Measurements from ENCODE around the gene GREB1L. TPM values are rescaled to one million over a fixed set of nuclear protein-coding genes. Genes with fewer than 3 reads are reported as not detected.
"Not testable (repeated sequence)": the region's sequence is repeated elsewhere in the genome, so short reads cannot be mapped to it uniquely, and the experiment has no call there.

GREB1L gene
- total RNA-seq, result not detected

DNA sequence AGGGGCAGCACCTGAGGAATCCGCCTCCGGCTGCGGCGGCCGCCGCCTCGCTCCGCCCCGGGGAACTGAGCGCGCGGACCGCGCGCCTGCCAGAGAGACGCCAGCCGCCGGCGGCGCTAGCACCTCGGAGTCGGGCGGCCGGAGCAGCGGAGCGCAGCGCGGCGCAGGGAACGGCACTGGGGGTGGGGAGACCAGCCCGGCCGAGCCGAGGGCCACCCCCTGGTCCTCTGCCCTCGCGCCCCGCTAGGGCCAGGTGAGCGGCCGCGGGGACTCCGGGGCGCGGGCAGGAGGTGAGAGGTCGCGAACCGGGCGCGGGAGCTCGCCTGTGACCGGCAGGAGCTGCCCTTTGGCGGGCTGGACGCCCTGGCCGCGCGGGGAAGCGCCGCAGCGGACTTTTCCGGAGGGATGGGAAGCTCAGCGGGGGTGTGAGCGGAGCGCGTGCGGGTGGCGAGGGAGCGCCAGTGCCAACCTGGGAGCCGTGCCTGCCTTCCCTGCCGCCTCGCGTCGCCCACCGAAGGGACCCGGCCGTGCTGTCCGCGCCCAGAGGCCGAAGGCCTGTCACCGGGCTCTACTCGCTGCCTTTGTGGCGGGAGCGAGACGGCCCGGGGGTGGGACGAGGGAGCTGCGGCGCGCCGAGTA is at the start of gene GREB1L:
GREB1L (plus strand) TSS at position 92 of the 639 bp plus-strand sequence. CDS start 141,287 bp downstream, outside the sequence.
- DNase-seq (ENCODE audit: low spot score) (no peak), ATAC-seq (peak in 1 of 2 donors; percentile 57)
- Mint-ChIP-seq H3K4me1 (ENCODE audit: low read depth in 2 of 2) (peaks cover 0 to 3% of the 10 kb centered on the region in 2 donors), H3K27me3 (peaks cover 33 to 48% of the 10 kb centered on the region in 2 donors), H3K4me3 (no peak within 1 kb of the TSS), H3K9me3 (no peaks in the 10 kb centered on the region), H3K27ac (no peak within 1 kb of the TSS), H3K36me3 (no peaks in the 10 kb centered on the region)

DNA sequence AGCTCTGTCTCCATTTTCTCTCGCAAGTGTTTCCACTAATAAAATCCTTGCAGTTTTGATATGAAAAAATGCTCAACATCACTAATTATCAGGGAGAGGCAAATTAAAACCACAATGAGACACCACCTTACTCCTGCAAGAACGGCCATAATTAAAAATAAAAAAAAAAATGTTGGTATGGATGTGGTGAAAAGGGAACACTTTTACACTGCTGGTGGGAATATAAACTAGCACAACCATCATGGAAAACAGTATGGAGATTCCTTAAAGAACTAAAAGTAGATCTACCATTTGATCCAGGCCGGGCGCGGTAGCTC is 49.8 kb upstream of the GREB1L start:
- H3K27ac Mint-ChIP-seq, result no peak overlapping the region
- DNase-seq (ENCODE audit: low spot score) (no peak), ATAC-seq (no peak)
- H3K27me3 Mint-ChIP-seq, result peaks cover 15 to 25% of the 10 kb centered on the region in 2 donors
- no peaks in the 10 kb centered on the region for H3K4me1 Mint-ChIP-seq (ENCODE audit: low read depth in 2 of 2)
- H3K9me3 Mint-ChIP-seq, result no peaks in the 10 kb centered on the region
- no peaks in the 10 kb centered on the region for H3K36me3 Mint-ChIP-seq
- no peak overlapping the region for H3K4me3 Mint-ChIP-seq

DNA sequence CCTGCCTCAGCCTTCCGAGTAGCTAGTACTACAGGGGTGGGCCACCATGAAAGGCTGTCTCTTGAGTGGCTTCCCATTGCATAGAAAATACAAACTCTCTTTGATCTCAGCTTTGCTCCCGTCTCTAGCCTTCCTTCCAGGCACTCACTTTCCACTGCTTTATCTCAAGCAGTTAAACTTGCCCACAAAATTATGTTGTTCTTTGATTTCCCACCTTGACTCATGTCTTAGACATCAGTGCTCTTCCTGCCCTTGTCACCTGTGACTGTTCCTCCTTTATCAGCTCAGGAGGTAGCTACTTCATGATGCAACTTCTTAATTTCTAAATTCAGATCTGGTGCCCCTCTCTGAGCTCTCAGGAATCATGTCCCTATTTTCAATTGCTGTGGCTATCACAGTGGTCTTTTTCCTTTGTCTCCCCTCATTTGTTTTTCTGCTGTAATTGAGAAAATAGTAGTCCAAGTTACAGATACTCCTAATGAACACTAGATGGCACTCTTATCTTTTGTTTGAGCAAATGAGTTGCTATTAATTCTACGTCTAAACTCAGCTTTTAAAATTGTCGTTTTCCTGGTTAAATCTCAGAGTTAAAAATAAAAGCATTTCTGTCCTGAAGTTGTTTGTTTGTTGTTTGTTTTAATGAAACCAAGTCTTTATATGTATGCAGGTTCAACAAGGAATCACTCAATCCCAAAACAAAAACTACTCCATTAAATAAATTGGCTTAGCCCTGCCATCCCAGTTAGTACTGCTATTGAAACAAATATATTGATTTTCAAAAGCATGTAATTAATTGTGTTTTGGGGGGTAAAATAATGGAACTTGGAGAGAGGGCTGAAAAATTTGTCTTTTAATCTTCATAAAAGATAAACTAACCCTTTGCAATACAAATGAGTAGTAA is 46.9 kb upstream of the GREB1L start:
- no peaks in the 10 kb centered on the region for H3K36me3 Mint-ChIP-seq
- H3K4me1 Mint-ChIP-seq (ENCODE audit: low read depth in 2 of 2), result no peaks in the 10 kb centered on the region
- H3K27ac Mint-ChIP-seq, result no peak overlapping the region
- H3K27me3 Mint-ChIP-seq, result peaks cover 14 to 26% of the 10 kb centered on the region in 2 donors
- H3K9me3 Mint-ChIP-seq, result no peaks in the 10 kb centered on the region
- ATAC-seq, result no peak
- DNase-seq (ENCODE audit: low spot score), result no peak
- H3K4me3 Mint-ChIP-seq, result no peak overlapping the region

DNA sequence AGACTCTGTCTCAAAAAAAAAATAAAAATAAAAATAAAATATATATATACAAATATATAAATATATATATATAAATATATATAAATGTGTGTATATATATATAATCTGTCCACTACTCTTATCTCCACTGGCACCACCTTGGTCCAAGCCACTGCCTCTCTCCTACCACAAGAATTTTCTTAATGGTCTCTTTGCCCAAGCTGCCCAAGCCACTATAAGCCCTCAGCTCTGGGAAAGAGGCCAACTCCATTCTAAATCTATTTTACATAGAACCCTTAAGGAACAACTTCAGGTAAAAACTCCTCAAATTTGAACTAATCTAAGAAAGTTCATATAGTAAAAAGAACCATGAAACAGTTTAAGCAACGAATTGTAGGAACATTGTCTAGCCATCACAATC is 45.6 kb upstream of the GREB1L start:
- no peak overlapping the region for H3K27ac Mint-ChIP-seq
- DNase-seq (ENCODE audit: low spot score) (no peak), ATAC-seq (no peak)
- no peaks in the 10 kb centered on the region for H3K9me3 Mint-ChIP-seq
- H3K36me3 Mint-ChIP-seq, result no peaks in the 10 kb centered on the region
- H3K27me3 Mint-ChIP-seq, result peaks cover 8 to 24% of the 10 kb centered on the region in 2 donors
- H3K4me1 Mint-ChIP-seq (ENCODE audit: low read depth in 2 of 2), result no peaks in the 10 kb centered on the region
- no peak overlapping the region for H3K4me3 Mint-ChIP-seq

GRCh38 chr18:21203126-21203525 is 38.9 kb upstream of the GREB1L start:
- Mint-ChIP-seq H3K4me3 (no peak overlapping the region), H3K27me3 (peaks cover 2 to 16% of the 10 kb centered on the region in 2 donors), H3K9me3 (no peaks in the 10 kb centered on the region), H3K4me1 (ENCODE audit: low read depth in 2 of 2) (no peaks in the 10 kb centered on the region), H3K36me3 (no peaks in the 10 kb centered on the region), H3K27ac (no peak overlapping the region)
- no peak for DNase-seq (ENCODE audit: low spot score)
- no peak for ATAC-seq

DNA sequence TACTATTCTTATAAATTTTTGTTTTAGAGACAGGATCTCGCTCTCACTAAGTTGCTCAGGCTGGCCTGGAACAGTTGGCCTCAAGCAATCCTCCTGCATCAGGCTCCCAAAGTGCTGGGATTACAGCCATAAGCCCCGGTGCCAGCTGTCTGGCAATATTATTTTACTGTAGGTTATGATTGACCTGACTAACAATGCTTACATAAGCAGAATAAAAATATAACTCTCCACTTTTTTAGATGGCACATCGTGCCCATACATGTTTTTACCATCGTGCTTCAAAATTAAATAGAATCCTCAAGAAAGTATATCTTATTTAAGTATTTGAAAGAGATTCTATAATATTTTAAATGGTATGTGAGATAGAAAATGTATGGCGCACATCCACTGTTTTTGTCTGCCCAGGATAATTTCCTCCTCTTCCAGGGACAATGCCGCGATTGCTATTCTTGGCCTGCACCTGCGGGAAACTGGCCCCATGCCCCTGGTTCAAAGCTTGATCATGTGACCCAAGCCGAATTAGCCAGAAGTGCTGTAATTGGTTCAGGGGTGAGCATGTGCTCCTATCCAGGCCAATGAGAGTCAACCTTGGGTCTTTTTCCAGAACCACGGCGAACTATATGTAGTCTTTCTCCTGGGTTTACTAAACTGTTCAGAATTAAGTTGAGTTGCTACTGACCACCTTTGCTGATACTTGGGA is 38.3 kb upstream of the GREB1L start:
- H3K4me3 Mint-ChIP-seq, result no peak overlapping the region
- no peaks in the 10 kb centered on the region for H3K36me3 Mint-ChIP-seq
- no peak overlapping the region for H3K27ac Mint-ChIP-seq
- ATAC-seq (no peak), DNase-seq (ENCODE audit: low spot score) (no peak)
- no peaks in the 10 kb centered on the region for H3K9me3 Mint-ChIP-seq
- no peaks in the 10 kb centered on the region for H3K4me1 Mint-ChIP-seq (ENCODE audit: low read depth in 2 of 2)
- H3K27me3 Mint-ChIP-seq, result peaks cover 2 to 16% of the 10 kb centered on the region in 2 donors

GRCh38 chr18:21205695-21206094 is 36.3 kb upstream of the GREB1L start:
- H3K27ac Mint-ChIP-seq, result no peak overlapping the region
- H3K4me3 Mint-ChIP-seq, result no peak overlapping the region
- H3K4me1 Mint-ChIP-seq (ENCODE audit: low read depth in 2 of 2), result no peaks in the 10 kb centered on the region
- DNase-seq (ENCODE audit: low spot score) (no peak), ATAC-seq (no peak)
- no peaks in the 10 kb centered on the region for H3K9me3 Mint-ChIP-seq
- no peaks in the 10 kb centered on the region for H3K36me3 Mint-ChIP-seq
- H3K27me3 Mint-ChIP-seq, result peaks cover 2 to 8% of the 10 kb centered on the region in 2 donors

GRCh38 chr18:21210278-21210677 is 31.8 kb upstream of the GREB1L start:
- no peaks in the 10 kb centered on the region for H3K9me3 Mint-ChIP-seq
- peaks cover 5 to 7% of the 10 kb centered on the region in 2 donors for H3K27me3 Mint-ChIP-seq
- no peak overlapping the region for H3K27ac Mint-ChIP-seq
- H3K4me3 Mint-ChIP-seq, result no peak overlapping the region
- H3K36me3 Mint-ChIP-seq, result no peaks in the 10 kb centered on the region
- no peaks in the 10 kb centered on the region for H3K4me1 Mint-ChIP-seq (ENCODE audit: low read depth in 2 of 2)
- DNase-seq (ENCODE audit: low spot score), result no peak
- ATAC-seq, result no peak

- Mint-ChIP-seq H3K4me3 (no peak overlapping the region), H3K27ac (no peak overlapping the region), H3K9me3 (no peaks in the 10 kb centered on the region), H3K27me3 (peaks cover 5 to 7% of the 10 kb centered on the region in 2 donors), H3K36me3 (no peaks in the 10 kb centered on the region), H3K4me1 (ENCODE audit: low read depth in 2 of 2) (no peaks in the 10 kb centered on the region)
- ATAC-seq (no peak), DNase-seq (ENCODE audit: low spot score) (no peak)
These were observed 31.2 kb upstream of the GREB1L start for GRCh38 chr18:21210784-21211183.

DNA sequence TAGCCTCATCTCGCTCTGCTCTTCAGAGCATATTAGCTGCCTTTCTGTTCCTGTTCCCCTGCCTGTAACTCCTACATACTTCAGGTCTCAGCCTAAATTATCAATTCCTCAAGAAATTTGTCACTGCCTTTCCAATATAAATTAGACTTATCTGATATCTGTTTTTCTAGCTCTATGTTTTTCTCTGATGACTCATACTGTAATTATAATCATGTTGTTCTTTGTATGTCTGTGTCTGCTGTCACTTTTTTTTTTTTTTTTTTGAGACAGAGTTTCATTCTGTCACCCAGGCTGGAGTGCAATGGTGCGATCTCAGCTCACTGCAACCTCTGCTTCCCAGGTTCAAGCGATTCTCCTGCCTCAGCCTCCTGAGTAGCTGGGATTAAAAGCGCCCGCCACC is 27.6 kb upstream of the GREB1L start:
- not testable (repeated sequence) for H3K9me3 Mint-ChIP-seq; ATAC-seq; H3K4me3 Mint-ChIP-seq; H3K36me3 Mint-ChIP-seq; H3K27me3 Mint-ChIP-seq; DNase-seq (ENCODE audit: low spot score); H3K27ac Mint-ChIP-seq; H3K4me1 Mint-ChIP-seq (ENCODE audit: low read depth in 2 of 2)

- ATAC-seq (no peak), DNase-seq (ENCODE audit: low spot score) (no peak)
- Mint-ChIP-seq H3K27ac (no peak overlapping the region), H3K4me3 (no peak overlapping the region), H3K36me3 (no peaks in the 10 kb centered on the region), H3K9me3 (no peaks in the 10 kb centered on the region), H3K4me1 (ENCODE audit: low read depth in 2 of 2) (no peaks in the 10 kb centered on the region), H3K27me3 (peaks cover 5 to 7% of the 10 kb centered on the region in 2 donors)
These were observed 26.5 kb upstream of the GREB1L start for GRCh38 chr18:21215490-21215889.

- H3K9me3 Mint-ChIP-seq, result no peaks in the 10 kb centered on the region
- H3K36me3 Mint-ChIP-seq, result no peaks in the 10 kb centered on the region
- no peak overlapping the region for H3K4me3 Mint-ChIP-seq
- H3K4me1 Mint-ChIP-seq (ENCODE audit: low read depth in 2 of 2), result no peaks in the 10 kb centered on the region
- no peak for ATAC-seq
- DNase-seq (ENCODE audit: low spot score), result no peak
- H3K27ac Mint-ChIP-seq, result no peak overlapping the region
- peaks cover 0 to 2% of the 10 kb centered on the region in 2 donors for H3K27me3 Mint-ChIP-seq
These were observed 23.2 kb upstream of the GREB1L start for GRCh38 chr18:21218862-21219261.

GRCh38 chr18:21230436-21230835 is 11.6 kb upstream of the GREB1L start:
- H3K27ac Mint-ChIP-seq, result no peak overlapping the region
- H3K27me3 Mint-ChIP-seq, result peaks cover 6 to 20% of the 10 kb centered on the region in 2 donors
- no peak for ATAC-seq
- H3K4me1 Mint-ChIP-seq (ENCODE audit: low read depth in 2 of 2), result no peaks in the 10 kb centered on the region
- DNase-seq (ENCODE audit: low spot score), result no peak
- H3K4me3 Mint-ChIP-seq, result no peak overlapping the region
- H3K9me3 Mint-ChIP-seq, result no peaks in the 10 kb centered on the region
- H3K36me3 Mint-ChIP-seq, result no peaks in the 10 kb centered on the region
